ENCODE data around the gene KIF3A. TPM values are rescaled to one million over a fixed set of nuclear protein-coding genes. Genes with fewer than 3 reads are reported as not detected.

The KIF3A gene
- total and polyA plus RNA-seq, 2 of the 8 experiments (the other 6 are each of a cell fraction or from before 2014, with no cell fraction given), result 3.1 to 13.1 TPM

GRCh38 chr5:132747616-132748440 is 10.5 kb upstream of the KIF3A start (continued):
- TF ChIP-seq, protein P1, sequence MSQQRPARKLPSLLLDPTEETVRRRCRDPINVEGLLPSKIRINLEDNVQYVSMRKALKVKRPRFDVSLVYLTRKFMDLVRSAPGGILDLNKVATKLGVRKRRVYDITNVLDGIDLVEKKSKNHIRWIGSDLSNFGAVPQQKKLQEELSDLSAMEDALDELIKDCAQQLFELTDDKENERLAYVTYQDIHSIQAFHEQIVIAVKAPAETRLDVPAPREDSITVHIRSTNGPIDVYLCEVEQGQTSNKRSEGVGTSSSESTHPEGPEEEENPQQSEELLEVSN (IDR thresholded peaks at IDR 0.05), result peak; percentile 96
